ENCODE results near the gene DNAAF1.

- TF ChIP-seq POLR2A (IDR thresholded peaks at IDR 0.05; ENCODE audit: low read depth, low read length) (no peak), PAX5 (IDR thresholded peaks at IDR 0.05; ENCODE audit: insufficient read depth, low read length, severe bottlenecking) (no peak), TAF1 (IDR thresholded peaks at IDR 0.05; ENCODE audit: low read depth, low read length) (no peak), POLR2AphosphoS5 (IDR thresholded peaks at IDR 0.05; ENCODE audit: low read depth, low read length) (no peak), SPI1 (IDR thresholded peaks at IDR 0.05; ENCODE audit: low read depth, low read length) (no peak)
These were observed 35.5 kb downstream of the DNAAF1 start for GRCh38 chr16:84180519-84181140.
